WTC11 (cell line): ENCODE results near the gene ATP4A. TPM values are rescaled to one million over a fixed set of nuclear protein-coding genes. Genes with fewer than 3 reads are reported as not detected.

ENCODE experiments used
- ATAC-seq: fragments of 200-7000 bp; cut with Tn5 transposase; 2 replicates; pipeline ENCODE4 v1.10.0; 2021; ENCODE audit warnings: mild to moderate bottlenecking, moderate library complexity
- CTCF ChIA-PET: fragments of 300-600 bp; sonication (Branson Sonifier 250); formaldehyde crosslinking; loops from one replicate; lab custom pipeline; 2021; ENCODE audit warnings: antibody characterized with exemption; lab: Charles Lee
- POLR2A ChIA-PET: fragments of 350-600 bp; sonication (Branson Sonifier 250); formaldehyde crosslinking; loops from one replicate; lab custom pipeline; 2021; ENCODE audit warnings: antibody characterized with exemption; lab: Charles Lee
- DNase-seq: peaks from one replicate; pipeline ENCODE4 v3.0.0; 2021; ENCODE audit warnings: low spot score
- H3K27ac Mint-ChIP-seq: 2 replicates; pipeline ENCODE4 v1.8.0; 2021; ENCODE audit warnings: mixed read lengths
- H3K27me3 Mint-ChIP-seq: 2 replicates; pipeline ENCODE4 v1.8.0; 2021; ENCODE audit warnings: low read depth, mild to moderate bottlenecking, moderate library complexity, mixed read lengths
- H3K36me3 Mint-ChIP-seq: 2 replicates; pipeline ENCODE4 v1.8.0; 2021; ENCODE audit warnings: mixed read lengths
- H3K4me1 Mint-ChIP-seq: 2 replicates; pipeline ENCODE4 v1.8.0; 2022; ENCODE audit warnings: mixed read lengths
- H3K4me3 Mint-ChIP-seq: 2 replicates; pipeline ENCODE4 v1.8.0; 2021; ENCODE audit warnings: mild to moderate bottlenecking, moderate library complexity, mixed read lengths
- H3K9me3 Mint-ChIP-seq: 2 replicates; pipeline ENCODE4 v1.8.0; 2021; ENCODE audit warnings: mixed read lengths
- ARID4B ChIP-seq: sonication (generic); formaldehyde crosslinking; IDR thresholded peaks from 2 replicates; pipeline ENCODE4 v1.8.0; 2023; ENCODE audit warnings: missing genetic modification reagents, mild to moderate bottlenecking, borderline replicate concordance
- ATF1 ChIP-seq: sonication (generic); formaldehyde crosslinking; IDR thresholded peaks from 2 replicates; pipeline ENCODE4 v1.8.1; 2023; ENCODE audit warnings: mild to moderate bottlenecking, moderate library complexity, missing genetic modification reagents
- HMGA2 ChIP-seq: fragments of 250-450 bp; sonication (Bioruptor Pico); IDR thresholded peaks from 2 replicates; pipeline ENCODE4 v1.4.0; 2021; ENCODE audit warnings: mild to moderate bottlenecking, moderate library complexity
- MAX ChIP-seq: sonication (generic); formaldehyde crosslinking; IDR thresholded peaks from 2 replicates; pipeline ENCODE4 v1.8.0; 2022; ENCODE audit warnings: mild to moderate bottlenecking, missing genetic modification reagents
- MYBL2 ChIP-seq: sonication (generic); formaldehyde crosslinking; IDR thresholded peaks from 2 replicates; pipeline ENCODE4 v1.8.1; 2023; ENCODE audit warnings: mild to moderate bottlenecking, moderate library complexity, missing genetic modification reagents
- NR1H2 ChIP-seq: sonication (generic); formaldehyde crosslinking; IDR thresholded peaks from 2 replicates; pipeline ENCODE4 v1.9.0; 2021; ENCODE audit warnings: mild to moderate bottlenecking, moderate library complexity, missing genetic modification reagents
- RORB ChIP-seq: fragments of 250-450 bp; sonication (Bioruptor Pico); IDR thresholded peaks from 2 replicates; pipeline ENCODE4 v1.9.0; 2021; ENCODE audit warnings: mild to moderate bottlenecking
- SMAD4 ChIP-seq: sonication (generic); formaldehyde crosslinking; IDR thresholded peaks from 2 replicates; pipeline ENCODE4 v1.8.0; 2022; ENCODE audit warnings: mild to moderate bottlenecking, missing genetic modification reagents
- TEAD1 ChIP-seq: sonication (generic); formaldehyde crosslinking; IDR thresholded peaks from 2 replicates; pipeline ENCODE4 v1.8.0; 2022; ENCODE audit warnings: mild to moderate bottlenecking, missing genetic modification reagents
- TP53 ChIP-seq: sonication (generic); formaldehyde crosslinking; IDR thresholded peaks from 2 replicates; pipeline ENCODE4 v1.8.1; 2023; ENCODE audit warnings: mild to moderate bottlenecking, missing genetic modification reagents
- ZNF219 ChIP-seq: sonication (generic); formaldehyde crosslinking; IDR thresholded peaks from 2 replicates; pipeline ENCODE4 v1.8.0; 2023; ENCODE audit warnings: missing genetic modification reagents, mild to moderate bottlenecking, borderline replicate concordance
- ZNF416 ChIP-seq: fragments of 250-450 bp; sonication (Bioruptor Pico); IDR thresholded peaks from 2 replicates; pipeline ENCODE4 v1.9.0; 2021; ENCODE audit warnings: mild to moderate bottlenecking, inconsistent platforms
- ZNF423 ChIP-seq: fragments of 250-450 bp; sonication (Bioruptor Pico); IDR thresholded peaks from 2 replicates; pipeline ENCODE4 v2.1.2; 2022; ENCODE audit warnings: mild to moderate bottlenecking, moderate library complexity
- total RNA-seq: library from RNA; stranded (reverse); gene quantifications from 3 replicates; pipeline ENCODE4 v1.2.3, GENCODE V29; 2021
- TF ChIP-seq, protein P1 (sequence below): sonication (generic); formaldehyde crosslinking; IDR thresholded peaks from 2 replicates; pipeline ENCODE4 v1.8.1; 2023; ENCODE audit warnings: mild to moderate bottlenecking, missing genetic modification reagents, moderate library complexity
- TF ChIP-seq, protein P2 (sequence below): sonication (generic); formaldehyde crosslinking; IDR thresholded peaks from 2 replicates; pipeline ENCODE4 v1.8.1; 2022; ENCODE audit warnings: mild to moderate bottlenecking, moderate library complexity, missing genetic modification reagents
- TF ChIP-seq, protein P3 (sequence below): sonication (generic); formaldehyde crosslinking; IDR thresholded peaks from 2 replicates; pipeline ENCODE4 v1.8.1; 2023; ENCODE audit warnings: mild to moderate bottlenecking, missing genetic modification reagents
- TF ChIP-seq, protein P4 (sequence below): sonication (generic); formaldehyde crosslinking; IDR thresholded peaks from 2 replicates; pipeline ENCODE4 v1.8.0; 2022; ENCODE audit warnings: mild to moderate bottlenecking, missing genetic modification reagents
- TF ChIP-seq, protein P5 (sequence below): sonication (generic); formaldehyde crosslinking; IDR thresholded peaks from 2 replicates; pipeline ENCODE4 v1.8.1; 2023; ENCODE audit warnings: mild to moderate bottlenecking, missing genetic modification reagents, moderate library complexity

ATP4A gene
- total RNA-seq, 1 experiment from 2014 or later = 0.59 TPM

DNA sequence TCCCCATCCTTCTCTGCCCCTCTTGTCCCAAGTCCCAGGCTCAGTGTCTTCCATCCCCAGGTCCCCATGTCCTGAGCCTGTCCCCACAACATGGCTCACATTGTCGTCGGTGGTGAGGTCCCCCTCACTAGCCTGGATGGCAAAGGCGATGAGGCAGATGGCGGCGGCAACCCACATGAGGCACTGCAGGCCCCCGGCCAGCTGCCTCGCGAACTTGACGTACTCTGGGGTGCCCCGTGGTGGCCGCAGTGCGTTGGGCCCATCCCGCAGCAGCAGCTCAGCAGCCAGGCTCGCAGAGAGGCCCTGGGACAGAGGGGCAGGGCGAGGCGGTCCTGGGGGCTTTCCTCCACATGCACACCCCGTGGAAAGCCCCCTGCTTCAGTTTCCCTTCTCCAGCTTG is 1.1 kb downstream of the ATP4A start:
- no peak overlapping the region for H3K4me3 Mint-ChIP-seq
- POLR2A ChIA-PET = no interaction called here
- no peaks in the 10 kb centered on the region for H3K9me3 Mint-ChIP-seq
- peaks cover 3% of the 10 kb centered on the region for H3K4me1 Mint-ChIP-seq
- no peaks in the 10 kb centered on the region for H3K36me3 Mint-ChIP-seq
- CTCF ChIA-PET = interaction anchor here (1.1 to 1.3 kb wide), 2 partner anchors 56 to 83 kb away, joined by 3 to 5 read pairs; no protein-coding TSS in a partner anchor
- TF ChIP-seq, protein P1, sequence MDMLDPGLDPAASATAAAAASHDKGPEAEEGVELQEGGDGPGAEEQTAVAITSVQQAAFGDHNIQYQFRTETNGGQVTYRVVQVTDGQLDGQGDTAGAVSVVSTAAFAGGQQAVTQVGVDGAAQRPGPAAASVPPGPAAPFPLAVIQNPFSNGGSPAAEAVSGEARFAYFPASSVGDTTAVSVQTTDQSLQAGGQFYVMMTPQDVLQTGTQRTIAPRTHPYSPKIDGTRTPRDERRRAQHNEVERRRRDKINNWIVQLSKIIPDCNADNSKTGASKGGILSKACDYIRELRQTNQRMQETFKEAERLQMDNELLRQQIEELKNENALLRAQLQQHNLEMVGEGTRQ = no peak
- TF ChIP-seq NR1H2 = no peak
- TF ChIP-seq ATF1 (CRISPR knock-in tag) = no peak
- no peak for TF ChIP-seq ZNF416
- TF ChIP-seq, protein P2, sequence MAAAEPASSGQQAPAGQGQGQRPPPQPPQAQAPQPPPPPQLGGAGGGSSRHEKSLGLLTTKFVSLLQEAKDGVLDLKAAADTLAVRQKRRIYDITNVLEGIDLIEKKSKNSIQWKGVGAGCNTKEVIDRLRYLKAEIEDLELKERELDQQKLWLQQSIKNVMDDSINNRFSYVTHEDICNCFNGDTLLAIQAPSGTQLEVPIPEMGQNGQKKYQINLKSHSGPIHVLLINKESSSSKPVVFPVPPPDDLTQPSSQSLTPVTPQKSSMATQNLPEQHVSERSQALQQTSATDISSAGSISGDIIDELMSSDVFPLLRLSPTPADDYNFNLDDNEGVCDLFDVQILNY (CRISPR knock-in tag) = no peak
- TF ChIP-seq, protein P3, sequence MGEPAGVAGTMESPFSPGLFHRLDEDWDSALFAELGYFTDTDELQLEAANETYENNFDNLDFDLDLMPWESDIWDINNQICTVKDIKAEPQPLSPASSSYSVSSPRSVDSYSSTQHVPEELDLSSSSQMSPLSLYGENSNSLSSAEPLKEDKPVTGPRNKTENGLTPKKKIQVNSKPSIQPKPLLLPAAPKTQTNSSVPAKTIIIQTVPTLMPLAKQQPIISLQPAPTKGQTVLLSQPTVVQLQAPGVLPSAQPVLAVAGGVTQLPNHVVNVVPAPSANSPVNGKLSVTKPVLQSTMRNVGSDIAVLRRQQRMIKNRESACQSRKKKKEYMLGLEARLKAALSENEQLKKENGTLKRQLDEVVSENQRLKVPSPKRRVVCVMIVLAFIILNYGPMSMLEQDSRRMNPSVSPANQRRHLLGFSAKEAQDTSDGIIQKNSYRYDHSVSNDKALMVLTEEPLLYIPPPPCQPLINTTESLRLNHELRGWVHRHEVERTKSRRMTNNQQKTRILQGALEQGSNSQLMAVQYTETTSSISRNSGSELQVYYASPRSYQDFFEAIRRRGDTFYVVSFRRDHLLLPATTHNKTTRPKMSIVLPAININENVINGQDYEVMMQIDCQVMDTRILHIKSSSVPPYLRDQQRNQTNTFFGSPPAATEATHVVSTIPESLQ (CRISPR knock-in tag) = no peak
- TF ChIP-seq RORB = no peak
- TF ChIP-seq MAX (CRISPR knock-in tag) = no peak
- TF ChIP-seq, all 79 proteins: peak for 0
- DNase-seq (no peak), ATAC-seq (no peak)
- no peak overlapping the region for H3K27ac Mint-ChIP-seq
- peaks cover 40% of the 10 kb centered on the region for H3K27me3 Mint-ChIP-seq

DNA sequence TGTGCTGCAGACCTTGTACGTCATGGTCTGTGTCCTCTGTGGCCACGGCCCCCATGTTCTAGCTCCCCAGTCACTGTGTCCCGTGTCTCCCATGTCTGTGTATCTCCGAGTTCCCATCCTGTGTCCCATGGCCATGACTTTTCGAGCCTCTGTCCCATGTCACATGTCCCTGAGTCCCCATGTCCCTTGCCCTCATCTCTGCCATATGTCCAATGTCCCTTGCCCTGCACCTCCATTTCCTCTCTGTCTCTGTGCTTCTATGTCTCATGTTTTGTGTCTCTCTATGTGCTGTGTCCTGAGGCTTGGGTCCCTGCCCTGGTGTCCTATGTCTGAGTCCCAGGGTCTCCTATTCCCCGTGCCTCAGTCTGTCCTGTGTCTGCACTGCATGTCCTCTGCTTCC is 2.0 kb downstream of the ATP4A start:
- Mint-ChIP-seq H3K27me3 (peaks cover 46% of the 10 kb centered on the region), H3K4me3 (no peak overlapping the region), H3K27ac (no peak overlapping the region), H3K4me1 (peaks cover 7% of the 10 kb centered on the region), H3K9me3 (no peaks in the 10 kb centered on the region), H3K36me3 (no peaks in the 10 kb centered on the region)
- no peak for DNase-seq
- CTCF ChIA-PET = no interaction called here
- TF ChIP-seq SMAD4 (CRISPR knock-in tag) = no peak
- no peak for TF ChIP-seq MYBL2 (CRISPR knock-in tag)
- TF ChIP-seq TEAD1 (CRISPR knock-in tag) = no peak
- no peak for TF ChIP-seq ARID4B (CRISPR knock-in tag)
- no peak for TF ChIP-seq ZNF423 (CRISPR knock-in tag)
- TF ChIP-seq HMGA2 (CRISPR knock-in tag) = no peak
- TF ChIP-seq, protein P4, sequence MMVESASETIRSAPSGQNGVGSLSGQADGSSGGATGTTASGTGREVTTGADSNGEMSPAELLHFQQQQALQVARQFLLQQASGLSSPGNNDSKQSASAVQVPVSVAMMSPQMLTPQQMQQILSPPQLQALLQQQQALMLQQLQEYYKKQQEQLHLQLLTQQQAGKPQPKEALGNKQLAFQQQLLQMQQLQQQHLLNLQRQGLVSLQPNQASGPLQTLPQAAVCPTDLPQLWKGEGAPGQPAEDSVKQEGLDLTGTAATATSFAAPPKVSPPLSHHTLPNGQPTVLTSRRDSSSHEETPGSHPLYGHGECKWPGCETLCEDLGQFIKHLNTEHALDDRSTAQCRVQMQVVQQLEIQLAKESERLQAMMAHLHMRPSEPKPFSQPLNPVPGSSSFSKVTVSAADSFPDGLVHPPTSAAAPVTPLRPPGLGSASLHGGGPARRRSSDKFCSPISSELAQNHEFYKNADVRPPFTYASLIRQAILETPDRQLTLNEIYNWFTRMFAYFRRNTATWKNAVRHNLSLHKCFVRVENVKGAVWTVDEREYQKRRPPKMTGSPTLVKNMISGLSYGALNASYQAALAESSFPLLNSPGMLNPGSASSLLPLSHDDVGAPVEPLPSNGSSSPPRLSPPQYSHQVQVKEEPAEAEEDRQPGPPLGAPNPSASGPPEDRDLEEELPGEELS (CRISPR knock-in tag) = no peak
- TF ChIP-seq, protein P1 = no peak
- TF ChIP-seq TP53 = no peak
- TF ChIP-seq ZNF219 (CRISPR knock-in tag) = no peak
- no peak for TF ChIP-seq ATF1 (CRISPR knock-in tag)
- TF ChIP-seq, protein P5, sequence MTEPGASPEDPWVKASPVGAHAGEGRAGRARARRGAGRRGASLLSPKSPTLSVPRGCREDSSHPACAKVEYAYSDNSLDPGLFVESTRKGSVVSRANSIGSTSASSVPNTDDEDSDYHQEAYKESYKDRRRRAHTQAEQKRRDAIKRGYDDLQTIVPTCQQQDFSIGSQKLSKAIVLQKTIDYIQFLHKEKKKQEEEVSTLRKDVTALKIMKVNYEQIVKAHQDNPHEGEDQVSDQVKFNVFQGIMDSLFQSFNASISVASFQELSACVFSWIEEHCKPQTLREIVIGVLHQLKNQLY (CRISPR knock-in tag) = no peak
- TF ChIP-seq, all 79 proteins: peak for 0
- POLR2A ChIA-PET = no interaction called here
- ATAC-seq = no peak
